ENCODE results near the gene PRADC1. TPM values are rescaled to one million over a fixed set of nuclear protein-coding genes. Genes with fewer than 3 reads are reported as not detected.
A peak's percentile ranks its signal among the peaks of the same experiment; 100 is the strongest.

PRADC1 gene
- total RNA-seq, 1 experiment from 2014 or later: 9.4 TPM

DNA sequence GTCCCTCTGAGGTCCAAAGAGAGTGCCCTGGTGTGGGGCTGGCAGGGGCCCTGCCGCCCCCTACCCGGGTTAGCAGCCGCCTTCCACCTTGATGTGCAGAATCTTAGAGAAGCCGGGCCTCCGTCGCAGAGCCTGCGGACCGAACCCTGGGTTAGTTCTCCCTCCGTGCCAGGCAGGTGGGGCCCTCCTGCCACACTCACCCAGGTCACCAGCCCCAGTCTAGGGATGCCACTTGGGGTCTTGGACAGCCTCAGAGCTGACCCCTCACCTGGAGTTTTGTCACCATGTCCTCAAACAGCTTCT lies 25.8 kb upstream of the PRADC1 start:
- DNase-seq: no peak
- Histone ChIP-seq H4K20me1 (ENCODE audit: insufficient read depth) (peaks cover 10% of the 10 kb centered on the region), H3K79me2 (ENCODE audit: low read depth) (no peaks in the 10 kb centered on the region), H3F3A (ENCODE audit: insufficient read depth, low read depth) (peaks cover 13% of the 10 kb centered on the region; the same call in 1 of the 2 replicates), H3K4me3 (no peak overlapping the region), H3K36me3 (ENCODE audit: low read depth) (peaks cover 7% of the 10 kb centered on the region; the same call in 1 of the 2 replicates), H3K27ac (no peak overlapping the region), H2AFZ (no peak overlapping the region), H3K4me2 (no peak overlapping the region), H3K4me1 (replicated peaks; ENCODE audit: insufficient read depth) (no peaks in the 10 kb centered on the region; the same call in 1 of the 2 replicates), H3K9me3 (ENCODE audit: insufficient read depth, low read depth) (no peaks in the 10 kb centered on the region), H3K27me3 (ENCODE audit: insufficient read depth, low read depth) (no peaks in the 10 kb centered on the region), H3K9me2 (ENCODE audit: insufficient read depth) (no peaks in the 10 kb centered on the region)
- CTCF ChIA-PET: no interaction called here
- BruUV-seq (replicated peaks): no TSS peak
- TF ChIP-seq, protein P1, sequence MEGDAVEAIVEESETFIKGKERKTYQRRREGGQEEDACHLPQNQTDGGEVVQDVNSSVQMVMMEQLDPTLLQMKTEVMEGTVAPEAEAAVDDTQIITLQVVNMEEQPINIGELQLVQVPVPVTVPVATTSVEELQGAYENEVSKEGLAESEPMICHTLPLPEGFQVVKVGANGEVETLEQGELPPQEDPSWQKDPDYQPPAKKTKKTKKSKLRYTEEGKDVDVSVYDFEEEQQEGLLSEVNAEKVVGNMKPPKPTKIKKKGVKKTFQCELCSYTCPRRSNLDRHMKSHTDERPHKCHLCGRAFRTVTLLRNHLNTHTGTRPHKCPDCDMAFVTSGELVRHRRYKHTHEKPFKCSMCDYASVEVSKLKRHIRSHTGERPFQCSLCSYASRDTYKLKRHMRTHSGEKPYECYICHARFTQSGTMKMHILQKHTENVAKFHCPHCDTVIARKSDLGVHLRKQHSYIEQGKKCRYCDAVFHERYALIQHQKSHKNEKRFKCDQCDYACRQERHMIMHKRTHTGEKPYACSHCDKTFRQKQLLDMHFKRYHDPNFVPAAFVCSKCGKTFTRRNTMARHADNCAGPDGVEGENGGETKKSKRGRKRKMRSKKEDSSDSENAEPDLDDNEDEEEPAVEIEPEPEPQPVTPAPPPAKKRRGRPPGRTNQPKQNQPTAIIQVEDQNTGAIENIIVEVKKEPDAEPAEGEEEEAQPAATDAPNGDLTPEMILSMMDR (conservative IDR thresholded peaks at IDR 0.05): no peak
- no peak for TF ChIP-seq EZH2 (IDR thresholded peaks at IDR 0.05; ENCODE audit: low read depth)
- POLR2A ChIA-PET (ENCODE audit: unreplicated experiment): no interaction called here
- intact Hi-C loops (cut with micrococcal nuclease; ENCODE audit: unreplicated experiment): no loop called here

DNA sequence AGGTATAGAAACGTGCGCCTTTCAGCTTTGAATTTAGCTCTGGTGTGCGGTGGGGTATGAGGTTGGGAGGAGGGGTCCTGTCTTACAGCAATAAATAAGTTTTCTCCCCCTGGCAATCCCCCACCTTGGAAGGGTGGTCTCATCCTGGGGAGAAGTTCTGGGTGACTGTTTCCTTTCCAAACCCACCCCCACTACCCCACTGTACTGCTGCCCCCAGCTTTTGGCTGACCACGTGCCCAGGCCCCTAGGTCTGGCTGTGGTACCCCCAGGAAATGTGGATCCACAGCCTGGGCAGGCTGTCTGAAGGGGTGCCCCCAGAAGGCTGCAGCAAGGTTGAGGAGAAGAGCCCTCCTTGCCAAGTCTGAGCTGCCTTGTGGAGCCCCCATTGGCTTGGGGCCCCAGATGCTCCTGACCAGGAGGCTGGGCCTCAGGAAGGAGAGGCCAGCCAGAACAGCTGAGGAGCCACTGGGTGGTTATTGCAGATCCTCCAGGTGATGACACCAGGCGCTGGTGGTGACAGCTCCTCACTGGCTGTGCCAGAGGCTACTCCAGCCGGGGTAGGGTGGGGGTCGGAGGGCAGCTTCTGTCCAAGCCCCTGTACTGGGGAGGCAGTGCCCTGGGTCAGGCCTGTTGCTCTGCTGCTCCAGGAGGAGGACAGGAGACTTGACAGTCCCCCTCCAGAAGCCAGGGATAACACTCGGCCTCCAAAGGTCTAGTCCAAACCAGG lies 25.3 kb upstream of the PRADC1 start:
- POLR2A ChIA-PET (ENCODE audit: unreplicated experiment): no interaction called here
- CTCF ChIA-PET: no interaction called here
- intact Hi-C loops (cut with micrococcal nuclease; ENCODE audit: unreplicated experiment): no loop called here

DNA sequence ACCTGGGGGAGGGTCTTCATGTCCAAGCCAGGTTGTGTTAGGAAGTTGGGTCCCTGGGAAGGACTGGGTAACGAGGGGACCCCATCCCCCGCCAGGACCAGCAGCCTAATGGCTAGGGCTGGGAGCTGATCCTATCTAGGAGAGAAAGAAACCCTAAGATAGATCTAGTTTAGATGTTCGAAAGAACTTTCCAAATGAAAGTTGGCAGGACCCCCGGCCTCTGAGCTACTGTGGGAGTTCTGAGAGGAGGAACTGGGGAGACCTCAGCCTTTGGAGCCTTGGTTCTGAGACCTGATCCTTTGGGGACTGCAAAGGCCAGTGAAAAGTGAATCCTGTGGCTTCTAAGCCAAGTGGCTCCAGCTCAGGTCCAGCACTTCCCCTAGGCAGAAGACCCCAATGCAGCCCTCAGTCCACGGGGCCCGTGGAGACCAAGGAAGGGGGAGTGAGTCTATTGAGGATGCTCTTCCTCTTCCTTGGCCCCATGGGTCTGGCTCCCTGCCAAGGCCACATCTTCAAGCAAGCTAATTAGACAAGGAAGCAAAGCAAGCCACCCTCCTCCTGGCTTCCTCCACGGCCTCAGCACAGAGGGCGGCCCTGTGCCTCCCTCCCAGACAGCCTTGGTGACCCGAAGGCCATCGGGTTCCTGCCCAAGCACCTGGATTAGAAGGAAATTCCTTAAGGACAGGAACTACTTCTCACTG lies 24.5 kb upstream of the PRADC1 start:
- no peaks in the 10 kb centered on the region for H3K79me2 ChIP-seq (ENCODE audit: low read depth)
- peaks cover 16% of the 10 kb centered on the region; the same call in 1 of the 2 replicates for H3K36me3 ChIP-seq (ENCODE audit: low read depth)
- no peak overlapping the region for H3K4me3 ChIP-seq
- H3F3A ChIP-seq (ENCODE audit: insufficient read depth, low read depth): peaks cover 25% of the 10 kb centered on the region
- intact Hi-C loops (cut with micrococcal nuclease; ENCODE audit: unreplicated experiment): no loop called here
- no peaks in the 10 kb centered on the region; the same call in 1 of the 2 replicates for H3K4me1 ChIP-seq (replicated peaks; ENCODE audit: insufficient read depth)
- peak in 1 of 2 experiments; percentile 4 for DNase-seq
- TF ChIP-seq EZH2 (IDR thresholded peaks at IDR 0.05; ENCODE audit: low read depth): no peak
- H2AFZ ChIP-seq: no peak overlapping the region
- no TSS peak for BruUV-seq (replicated peaks)
- H3K9me2 ChIP-seq (ENCODE audit: insufficient read depth): no peaks in the 10 kb centered on the region
- H3K27me3 ChIP-seq (ENCODE audit: insufficient read depth, low read depth): no peaks in the 10 kb centered on the region
- POLR2A ChIA-PET (ENCODE audit: unreplicated experiment): no interaction called here
- no peak overlapping the region for H3K27ac ChIP-seq
- peaks cover 18% of the 10 kb centered on the region for H4K20me1 ChIP-seq (ENCODE audit: insufficient read depth)
- CTCF ChIA-PET: no interaction called here
- H3K9me3 ChIP-seq (ENCODE audit: insufficient read depth, low read depth): no peaks in the 10 kb centered on the region
- H3K4me2 ChIP-seq: no peak overlapping the region

More for the DNA sequence above, 25.3 kb upstream of the PRADC1 start:
- no peaks in the 10 kb centered on the region for H3K27me3 ChIP-seq (ENCODE audit: insufficient read depth, low read depth)
- no peaks in the 10 kb centered on the region for H3K9me3 ChIP-seq (ENCODE audit: insufficient read depth, low read depth)
- no peak overlapping the region for H3K4me2 ChIP-seq
- no peaks in the 10 kb centered on the region for H3K79me2 ChIP-seq (ENCODE audit: low read depth)
- peaks cover 19% of the 10 kb centered on the region; the same call in 1 of the 2 replicates for H3F3A ChIP-seq (ENCODE audit: insufficient read depth, low read depth)
- H4K20me1 ChIP-seq (ENCODE audit: insufficient read depth): peaks cover 13% of the 10 kb centered on the region
- H3K9me2 ChIP-seq (ENCODE audit: insufficient read depth): no peaks in the 10 kb centered on the region
- no peak overlapping the region for H3K4me3 ChIP-seq
- H3K36me3 ChIP-seq (ENCODE audit: low read depth): peaks cover 12% of the 10 kb centered on the region; the same call in 1 of the 2 replicates
- no peak for TF ChIP-seq EZH2 (IDR thresholded peaks at IDR 0.05; ENCODE audit: low read depth)
- TF ChIP-seq, protein P1 (conservative IDR thresholded peaks at IDR 0.05): no peak
- no peak for DNase-seq
- H2AFZ ChIP-seq: no peak overlapping the region
- BruUV-seq (replicated peaks): no TSS peak
- H3K27ac ChIP-seq: no peak overlapping the region
- H3K4me1 ChIP-seq (replicated peaks; ENCODE audit: insufficient read depth): no peaks in the 10 kb centered on the region; the same call in 1 of the 2 replicates

All from PC-9 (cell line).